Smooth muscle cell of the brain vasculature (primary cell): ENCODE results near the gene CCDC86.

Experiments
- DNase-seq: peaks from one replicate; pipeline ENCODE4 v3.0.0-alpha.2; 2012; ENCODE audit warnings: low read depth, low spot score

Gene CCDC86

GRCh38 chr11:60831143-60831500 is 10.8 kb upstream of the CCDC86 start:
- DNase-seq = peak; percentile 63

GRCh38 chr11:60831501-60832079 is 10.3 kb upstream of the CCDC86 start:
- DNase-seq = no peak

GRCh38 chr11:60834742-60835533 is 7.0 kb upstream of the CCDC86 start:
- no peak for DNase-seq

GRCh38 chr11:60835534-60835846 is 6.4 kb upstream of the CCDC86 start:
- DNase-seq = no peak

- no peak for DNase-seq
Observed at GRCh38 chr11:60836866-60837515, 4.9 kb upstream of the CCDC86 start.

GRCh38 chr11:60838132-60838531 is 3.8 kb upstream of the CCDC86 start:
- DNase-seq = no peak

- DNase-seq = peak; percentile 99
Observed at GRCh38 chr11:60840470-60841430, 1.2 kb upstream of the CCDC86 start.

GRCh38 chr11:60842668-60843600 is 1.0 kb downstream of the CCDC86 start:
- DNase-seq = no peak

GRCh38 chr11:60844045-60844869 is 2.3 kb downstream of the CCDC86 start:
- no peak for DNase-seq

- no peak for DNase-seq
Observed at GRCh38 chr11:60844870-60845221, 2.9 kb downstream of the CCDC86 start.

- DNase-seq = no peak
Observed at GRCh38 chr11:60845338-60845737, 3.4 kb downstream of the CCDC86 start.

GRCh38 chr11:60847281-60847680 is 5.4 kb downstream of the CCDC86 start:
- no peak for DNase-seq

GRCh38 chr11:60847896-60848295 is 6.0 kb downstream of the CCDC86 start:
- no peak for DNase-seq

- no peak for DNase-seq
Observed at GRCh38 chr11:60848714-60849151, 6.8 kb downstream of the CCDC86 start.

GRCh38 chr11:60849641-60850520 is 8.0 kb downstream of the CCDC86 start:
- no peak for DNase-seq

- DNase-seq = no peak
Observed at GRCh38 chr11:60851327-60852104, 9.6 kb downstream of the CCDC86 start.

- DNase-seq = no peak
Observed at GRCh38 chr11:60852117-60852981, 10.4 kb downstream of the CCDC86 start.
